Liver (tissue), 3 donors: ENCODE data around the gene PON3.

Experiments
- ATF3 ChIP-seq: IDR thresholded peaks from 2 replicates; pipeline ENCODE4 v1.6.1; 2016; ENCODE audit warnings: antibody characterized with exemption
- CTCF ChIP-seq: fragments of 150-350 bp; IDR thresholded peaks from 2 replicates; pipeline ENCODE4 v1.5.1; 2017; ENCODE audit warnings: improper control_type of control experiment, low read depth, low read length; ENCODE audit not compliant: missing input control
- EGR1 ChIP-seq, 2 donors: IDR thresholded peaks; 2 replicates each; pipeline ENCODE4 v1.6.1; 2016 to 2018; ENCODE audit warnings: antibody characterized with exemption in 2 of 2, low read depth in 2 of 2
- GABPA ChIP-seq, 2 donors: IDR thresholded peaks in 1 of 2; conservative IDR thresholded peaks in 1 of 2; 2 replicates each; pipeline ENCODE4 v1.6.1; 2016; ENCODE audit warnings: antibody characterized with exemption in 2 of 2, mild to moderate bottlenecking in 1 of 2, moderate library complexity in 1 of 2
- RAD21 ChIP-seq, 2 donors: IDR thresholded peaks; 2 replicates each; pipeline ENCODE4 v1.6.1; 2016; ENCODE audit warnings: antibody characterized with exemption in 2 of 2, mild to moderate bottlenecking in 2 of 2
- RXRA ChIP-seq, 2 donors: IDR thresholded peaks; 2 replicates each; pipeline ENCODE4 v1.6.1; 2017 to 2018; ENCODE audit warnings: antibody characterized with exemption in 2 of 2, mild to moderate bottlenecking in 1 of 2
- SP1 ChIP-seq: IDR thresholded peaks from 2 replicates; pipeline ENCODE4 v1.6.1; 2018; ENCODE audit warnings: antibody characterized with exemption, mild to moderate bottlenecking
- YY1 ChIP-seq: IDR thresholded peaks from 2 replicates; pipeline ENCODE4 v1.6.1; 2016; ENCODE audit warnings: antibody characterized with exemption, mild to moderate bottlenecking
- ZBTB33 ChIP-seq: IDR thresholded peaks from 2 replicates; pipeline ENCODE4 v1.6.1; 2016; ENCODE audit warnings: antibody characterized with exemption
- TF ChIP-seq, protein P1 (sequence below): IDR thresholded peaks from 2 replicates; pipeline ENCODE4 v1.6.1; 2016; ENCODE audit warnings: antibody characterized with exemption
- TF ChIP-seq, protein P2 (sequence below): IDR thresholded peaks from 2 replicates; pipeline ENCODE4 v1.6.1; 2016; ENCODE audit warnings: antibody characterized with exemption, mild to moderate bottlenecking
- donor health status: healthy.
- donor health status: healthy.

DNA sequence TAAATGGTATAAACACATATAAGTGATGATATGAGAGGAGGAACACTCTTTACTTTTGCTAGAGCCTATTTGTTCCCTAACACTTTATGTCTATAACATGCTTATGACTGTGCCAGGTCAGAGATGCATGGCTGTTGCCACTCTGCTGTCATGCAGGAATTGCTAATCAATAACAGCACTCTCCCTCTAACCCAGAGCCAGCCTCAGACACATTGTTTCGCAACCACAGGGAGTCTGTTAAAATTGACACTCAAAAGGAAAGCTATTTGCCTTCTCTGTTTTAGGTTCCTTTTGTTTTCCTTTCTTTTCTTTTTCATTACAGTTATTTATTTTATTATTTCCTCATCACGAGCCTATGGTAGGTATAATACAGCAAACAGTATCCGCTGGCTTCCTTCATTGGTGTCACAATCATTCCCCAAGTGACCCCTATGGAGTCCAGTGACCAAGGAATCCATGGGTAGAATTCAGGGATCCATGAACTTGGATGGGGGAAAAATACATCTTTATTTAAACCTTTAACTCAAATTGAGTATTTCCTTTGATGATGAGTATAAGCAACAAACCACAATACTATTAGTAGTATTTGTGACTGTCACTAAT, 31.8 kb upstream of the PON3 start:
- TF ChIP-seq YY1, result peak; percentile 23
- TF ChIP-seq SP1, result peak; percentile 24
- TF ChIP-seq CTCF, result no peak
- TF ChIP-seq, protein P1, sequence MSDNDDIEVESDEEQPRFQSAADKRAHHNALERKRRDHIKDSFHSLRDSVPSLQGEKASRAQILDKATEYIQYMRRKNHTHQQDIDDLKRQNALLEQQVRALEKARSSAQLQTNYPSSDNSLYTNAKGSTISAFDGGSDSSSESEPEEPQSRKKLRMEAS, result peak; percentile 29
- peak in 1 of 2 donors; percentile 17 for TF ChIP-seq RAD21 (IDR thresholded peaks at IDR 0.05)
- peak; percentile 18 to 38 for TF ChIP-seq RXRA (IDR thresholded peaks at IDR 0.05)
- TF ChIP-seq ATF3, result no peak
- TF ChIP-seq, protein P2, sequence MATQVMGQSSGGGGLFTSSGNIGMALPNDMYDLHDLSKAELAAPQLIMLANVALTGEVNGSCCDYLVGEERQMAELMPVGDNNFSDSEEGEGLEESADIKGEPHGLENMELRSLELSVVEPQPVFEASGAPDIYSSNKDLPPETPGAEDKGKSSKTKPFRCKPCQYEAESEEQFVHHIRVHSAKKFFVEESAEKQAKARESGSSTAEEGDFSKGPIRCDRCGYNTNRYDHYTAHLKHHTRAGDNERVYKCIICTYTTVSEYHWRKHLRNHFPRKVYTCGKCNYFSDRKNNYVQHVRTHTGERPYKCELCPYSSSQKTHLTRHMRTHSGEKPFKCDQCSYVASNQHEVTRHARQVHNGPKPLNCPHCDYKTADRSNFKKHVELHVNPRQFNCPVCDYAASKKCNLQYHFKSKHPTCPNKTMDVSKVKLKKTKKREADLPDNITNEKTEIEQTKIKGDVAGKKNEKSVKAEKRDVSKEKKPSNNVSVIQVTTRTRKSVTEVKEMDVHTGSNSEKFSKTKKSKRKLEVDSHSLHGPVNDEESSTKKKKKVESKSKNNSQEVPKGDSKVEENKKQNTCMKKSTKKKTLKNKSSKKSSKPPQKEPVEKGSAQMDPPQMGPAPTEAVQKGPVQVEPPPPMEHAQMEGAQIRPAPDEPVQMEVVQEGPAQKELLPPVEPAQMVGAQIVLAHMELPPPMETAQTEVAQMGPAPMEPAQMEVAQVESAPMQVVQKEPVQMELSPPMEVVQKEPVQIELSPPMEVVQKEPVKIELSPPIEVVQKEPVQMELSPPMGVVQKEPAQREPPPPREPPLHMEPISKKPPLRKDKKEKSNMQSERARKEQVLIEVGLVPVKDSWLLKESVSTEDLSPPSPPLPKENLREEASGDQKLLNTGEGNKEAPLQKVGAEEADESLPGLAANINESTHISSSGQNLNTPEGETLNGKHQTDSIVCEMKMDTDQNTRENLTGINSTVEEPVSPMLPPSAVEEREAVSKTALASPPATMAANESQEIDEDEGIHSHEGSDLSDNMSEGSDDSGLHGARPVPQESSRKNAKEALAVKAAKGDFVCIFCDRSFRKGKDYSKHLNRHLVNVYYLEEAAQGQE, result no peak
- no peak for TF ChIP-seq ZBTB33
- no peak for TF ChIP-seq GABPA (IDR thresholded peaks at IDR 0.05 in 1 of 2, conservative IDR thresholded peaks at IDR 0.05 in 1 of 2)
- TF ChIP-seq EGR1 (IDR thresholded peaks at IDR 0.05; ENCODE audit: low read depth in 2 of 2), result no peak
